ENCODE data around the gene PNPLA7.
"Not testable (repeated sequence)": the region's sequence is repeated elsewhere in the genome, so short reads cannot be mapped to it uniquely, and the experiment has no call there.

The PNPLA7 gene

GRCh38 chr9:137550231-137550621 is at the start of gene PNPLA7:
Gene PNPLA7, minus strand, starts transcription at chr9:137550402. Its CDS starts 205 bp downstream, at chr9:137550197.
- DNase-seq (ENCODE audit: low read depth in 2 of 2): no peak

DNA sequence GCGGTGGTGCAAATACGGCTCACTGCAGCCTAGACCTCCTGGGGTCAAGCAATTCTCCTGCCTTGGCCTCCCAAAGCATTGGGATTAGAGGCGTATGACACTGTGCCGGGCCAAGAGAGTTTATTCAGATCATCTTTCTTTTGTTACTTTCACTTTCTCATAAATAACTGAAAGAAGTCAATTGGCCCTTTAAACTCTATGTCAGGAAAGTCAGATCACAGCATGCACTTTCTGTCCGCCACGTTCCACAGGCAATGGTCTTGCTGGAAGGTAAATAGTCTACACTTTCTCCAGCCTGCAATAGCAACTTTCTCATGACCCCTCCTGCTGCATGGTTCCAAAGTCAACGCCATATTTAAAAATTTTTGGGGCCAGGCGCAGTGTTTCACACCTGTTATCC is 48.7 kb upstream of the PNPLA7 start:
- DNase-seq (ENCODE audit: low read depth in 2 of 2): no peak

DNA sequence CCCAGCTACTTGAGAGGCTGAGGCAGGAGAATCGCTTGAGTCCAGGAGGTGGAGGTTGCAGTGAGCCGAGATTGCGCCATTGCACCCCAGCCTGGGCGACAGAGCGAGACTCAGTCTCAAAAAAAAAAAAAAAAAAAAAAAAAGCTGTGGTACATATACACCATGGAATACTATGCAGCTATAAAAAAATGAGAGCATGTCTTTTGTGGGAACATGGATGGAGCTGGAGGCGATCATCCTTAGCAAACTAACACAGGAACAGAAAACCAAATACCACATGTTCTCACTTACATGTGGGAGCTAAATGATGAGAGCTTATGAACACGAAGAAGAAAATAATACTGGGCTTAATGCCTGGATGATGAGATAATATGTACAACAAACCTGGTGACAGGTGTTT is 46.4 kb upstream of the PNPLA7 start:
- not testable (repeated sequence) for DNase-seq (ENCODE audit: low read depth in 2 of 2)

GRCh38 chr9:137593176-137593575 is 43.0 kb upstream of the PNPLA7 start:
- DNase-seq (ENCODE audit: low read depth in 2 of 2): no peak

- no peak for DNase-seq (ENCODE audit: low read depth in 2 of 2)
Observed at GRCh38 chr9:137592767-137593166, 42.6 kb upstream of the PNPLA7 start.

GRCh38 chr9:137590469-137591383 is 40.5 kb upstream of the PNPLA7 start, which contains the start of gene ZMYND19:
Gene ZMYND19, minus strand, starts transcription at chr9:137590512. Its CDS starts 249 bp downstream, at chr9:137590263.
- peak; percentile 80 to 85 for DNase-seq (ENCODE audit: low read depth in 2 of 2)

DNA sequence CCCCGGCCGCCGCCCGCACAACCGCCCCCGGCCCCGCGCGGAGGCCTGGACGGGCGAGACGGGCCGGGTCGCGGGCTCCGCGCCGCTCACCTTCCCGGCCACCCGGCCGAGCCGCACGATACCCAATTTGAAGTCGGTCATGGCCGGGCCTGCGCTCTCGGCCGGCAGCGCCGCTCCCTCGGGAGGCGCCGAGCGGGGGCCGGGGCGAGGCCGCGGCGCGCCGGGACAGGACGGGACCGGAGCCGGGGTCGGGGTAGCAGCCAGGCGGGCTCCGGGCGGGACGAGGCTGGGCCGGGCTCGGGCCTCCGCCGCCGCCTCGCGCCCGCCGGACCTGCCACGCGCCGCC is 39.9 kb upstream of the PNPLA7 start:
- no peak for DNase-seq (ENCODE audit: low read depth in 2 of 2)

- no peak for DNase-seq (ENCODE audit: low read depth in 2 of 2)
Observed at GRCh38 chr9:137589441-137590122, 39.4 kb upstream of the PNPLA7 start.

- DNase-seq (ENCODE audit: low read depth in 2 of 2): no peak
Observed at GRCh38 chr9:137588891-137589290, 38.7 kb upstream of the PNPLA7 start.

DNA sequence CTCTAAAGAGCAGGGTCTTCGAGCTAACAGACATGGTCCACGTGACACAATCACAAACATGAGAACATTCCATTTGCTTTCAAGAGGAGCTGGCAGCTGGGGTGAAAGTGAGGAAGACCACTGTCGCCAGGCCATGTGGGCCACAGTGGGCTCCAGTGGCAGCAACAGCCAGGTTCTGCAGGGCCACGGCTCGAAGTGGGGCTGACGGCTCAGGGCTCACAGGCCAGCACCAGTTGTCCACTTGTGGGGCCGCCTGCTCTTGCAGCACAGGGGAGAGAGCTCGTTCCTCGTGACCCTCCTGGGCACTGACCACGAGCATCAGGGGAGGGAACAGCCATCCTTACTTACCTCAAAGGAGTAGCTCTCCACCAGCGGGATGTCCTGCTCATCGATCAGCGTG is 38.1 kb upstream of the PNPLA7 start:
- DNase-seq (ENCODE audit: low read depth in 2 of 2): no peak

GRCh38 chr9:137586854-137587253 is 36.7 kb upstream of the PNPLA7 start:
- DNase-seq (ENCODE audit: low read depth in 2 of 2): no peak

DNA sequence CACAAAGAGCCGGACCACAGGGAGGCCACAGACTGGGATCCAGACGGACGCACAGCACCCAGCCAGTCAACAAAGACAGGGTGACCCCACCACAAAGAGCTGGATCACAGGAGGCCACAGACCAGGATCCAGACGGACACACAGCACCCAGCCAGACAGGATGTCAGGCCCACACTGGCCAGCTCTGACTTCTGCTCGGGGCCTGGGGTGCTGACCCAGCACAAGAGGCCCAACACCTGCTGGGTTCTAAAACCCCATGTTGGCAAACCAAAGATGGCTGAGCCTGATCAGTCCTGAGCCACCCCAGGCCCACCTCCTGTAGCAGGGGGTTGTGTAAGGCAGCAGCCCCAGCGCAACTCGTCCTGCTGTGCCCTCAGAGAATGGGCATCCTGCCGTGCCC is 33.8 kb upstream of the PNPLA7 start:
- DNase-seq (ENCODE audit: low read depth in 2 of 2): no peak

DNA sequence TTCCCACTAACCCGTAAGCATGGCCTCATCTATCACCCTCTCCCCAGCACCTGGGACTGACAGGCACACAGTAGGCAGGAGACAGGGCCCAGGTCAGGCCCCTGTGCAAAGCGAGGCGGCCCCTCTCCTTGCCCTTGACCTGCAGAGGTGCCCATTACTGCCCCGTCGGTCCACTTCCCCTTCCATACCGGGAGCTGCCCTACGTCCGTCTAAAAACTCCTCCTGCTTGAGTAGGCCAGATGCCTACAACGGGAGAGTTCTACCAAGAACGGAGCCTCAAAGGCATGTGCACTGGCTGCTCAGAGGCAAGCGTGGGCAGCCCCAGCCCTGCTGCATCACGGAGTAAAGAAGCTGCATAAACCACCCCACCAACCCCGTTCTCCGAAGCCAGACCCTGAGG is 33.1 kb upstream of the PNPLA7 start:
- DNase-seq (ENCODE audit: low read depth in 2 of 2): no peak

GRCh38 chr9:137582286-137582860 is 32.2 kb upstream of the PNPLA7 start:
- no peak for DNase-seq (ENCODE audit: low read depth in 2 of 2)

GRCh38 chr9:137581361-137582285 is 31.4 kb upstream of the PNPLA7 start:
- DNase-seq (ENCODE audit: low read depth in 2 of 2): no peak

DNA sequence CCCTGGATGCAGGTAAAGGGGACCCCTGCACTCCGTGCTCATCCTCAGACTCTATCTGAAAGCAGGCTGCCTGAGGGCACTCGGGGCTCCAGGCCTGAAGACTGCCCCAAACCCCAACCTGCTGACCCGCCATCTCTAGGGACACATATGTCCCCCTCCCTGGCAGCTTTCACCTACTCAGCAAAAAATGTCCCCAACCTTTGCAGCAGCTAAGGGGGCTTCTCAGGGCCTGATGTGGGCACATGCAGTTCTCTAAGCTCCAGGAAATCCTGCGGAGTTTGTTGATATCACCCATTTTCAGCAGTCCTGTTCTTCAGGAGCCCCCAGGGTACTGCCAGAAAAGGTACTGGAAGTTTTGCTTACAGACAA is 30.7 kb upstream of the PNPLA7 start:
- no peak for DNase-seq (ENCODE audit: low read depth in 2 of 2)

GRCh38 chr9:137580209-137580953 is 30.2 kb upstream of the PNPLA7 start:
- no peak for DNase-seq (ENCODE audit: low read depth in 2 of 2)

- no peak for DNase-seq (ENCODE audit: low read depth in 2 of 2)
Observed at GRCh38 chr9:137579259-137579604, 29.0 kb upstream of the PNPLA7 start.

- DNase-seq (ENCODE audit: low read depth in 2 of 2): peak; percentile 88 to 95
Observed at GRCh38 chr9:137578518-137579258, 28.5 kb upstream of the PNPLA7 start, which contains the start of gene DPH7. Gene DPH7, minus strand, starts transcription at chr9:137578925. Its CDS starts 148 bp downstream, at chr9:137578777.

DNA sequence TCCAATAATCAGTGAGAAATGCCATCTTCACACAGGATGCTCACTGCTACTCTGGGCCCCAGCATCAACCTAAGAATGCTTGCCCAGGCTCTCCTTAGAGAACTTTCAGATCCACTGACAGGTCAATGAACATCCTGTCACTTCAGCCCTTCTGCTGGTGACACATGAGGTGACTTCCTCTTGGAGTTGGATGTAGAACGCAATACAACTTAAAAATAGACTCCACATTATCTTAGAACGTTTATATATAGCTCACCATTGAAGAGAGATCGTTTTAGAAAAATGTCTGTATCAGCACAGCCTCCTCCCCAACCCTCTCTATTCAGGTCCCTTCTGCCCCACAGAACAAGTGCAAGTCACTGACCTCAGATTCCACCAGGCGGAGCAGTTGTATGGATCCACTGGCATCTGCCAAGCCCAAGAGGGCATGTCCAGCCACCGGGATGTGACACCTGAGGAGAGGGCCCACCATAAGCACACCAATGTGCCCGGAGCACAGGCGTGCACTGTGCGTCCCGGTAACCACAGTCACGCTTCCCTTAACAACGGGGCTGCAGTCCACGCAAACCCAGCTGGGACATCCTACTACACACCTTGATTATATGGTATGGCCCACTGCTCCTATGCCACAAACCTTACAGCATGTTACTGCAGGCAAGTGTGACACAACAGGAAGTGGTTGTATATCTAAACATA is 25.7 kb upstream of the PNPLA7 start:
- no peak for DNase-seq (ENCODE audit: low read depth in 2 of 2)

Measured in stimulated activated CD8-positive, alpha-beta memory T cell treated with anti-CD3 and anti-CD28 coated beads, Interleukin-7, amount 100 ng/mL, for 1 hour (primary cell).